LNCAP (cell line): ENCODE data around the gene PCDHA3.

Experiments
- TF ChIP-seq, protein P1 (sequence below): fragments of 450-650 bp; IDR thresholded peaks from 2 replicates; pipeline ENCODE4 v1.5.1; 2017; ENCODE audit warnings: mild to moderate bottlenecking

Gene PCDHA3

DNA sequence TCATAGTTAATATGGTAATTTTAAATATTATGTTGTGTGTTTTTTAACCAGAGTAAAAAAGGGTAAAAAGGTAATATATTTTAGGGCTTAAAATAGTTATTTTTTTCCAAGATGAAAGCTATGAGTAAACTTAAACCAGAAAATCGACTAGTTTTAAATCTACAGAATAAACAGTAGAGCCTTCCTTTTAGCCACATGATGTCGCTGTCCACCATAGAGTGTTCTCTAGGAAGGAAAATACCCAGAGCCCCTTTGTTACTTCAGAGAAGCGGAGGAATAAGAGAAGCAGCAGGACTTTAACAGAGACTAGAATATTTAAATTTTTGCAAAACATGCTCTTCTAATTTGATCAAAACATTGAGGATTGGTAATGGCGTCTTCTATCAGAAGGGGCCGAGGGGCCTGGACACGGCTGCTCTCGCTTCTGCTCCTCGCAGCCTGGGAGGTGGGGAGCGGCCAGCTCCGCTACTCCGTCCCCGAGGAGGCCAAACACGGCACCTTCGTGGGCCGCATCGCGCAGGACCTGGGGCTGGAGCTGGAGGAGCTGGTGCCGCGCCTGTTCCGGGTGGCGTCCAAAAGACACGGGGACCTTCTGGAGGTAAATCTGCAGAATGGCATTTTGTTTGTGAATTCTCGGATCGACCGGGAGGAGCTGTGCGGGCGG lies 6.1 kb upstream of the PCDHA3 start, which contains the start of gene PCDHA2:
Gene PCDHA2, plus strand, starts transcription at position 258 of the 664 bp plus-strand sequence.
- TF ChIP-seq, protein P1, sequence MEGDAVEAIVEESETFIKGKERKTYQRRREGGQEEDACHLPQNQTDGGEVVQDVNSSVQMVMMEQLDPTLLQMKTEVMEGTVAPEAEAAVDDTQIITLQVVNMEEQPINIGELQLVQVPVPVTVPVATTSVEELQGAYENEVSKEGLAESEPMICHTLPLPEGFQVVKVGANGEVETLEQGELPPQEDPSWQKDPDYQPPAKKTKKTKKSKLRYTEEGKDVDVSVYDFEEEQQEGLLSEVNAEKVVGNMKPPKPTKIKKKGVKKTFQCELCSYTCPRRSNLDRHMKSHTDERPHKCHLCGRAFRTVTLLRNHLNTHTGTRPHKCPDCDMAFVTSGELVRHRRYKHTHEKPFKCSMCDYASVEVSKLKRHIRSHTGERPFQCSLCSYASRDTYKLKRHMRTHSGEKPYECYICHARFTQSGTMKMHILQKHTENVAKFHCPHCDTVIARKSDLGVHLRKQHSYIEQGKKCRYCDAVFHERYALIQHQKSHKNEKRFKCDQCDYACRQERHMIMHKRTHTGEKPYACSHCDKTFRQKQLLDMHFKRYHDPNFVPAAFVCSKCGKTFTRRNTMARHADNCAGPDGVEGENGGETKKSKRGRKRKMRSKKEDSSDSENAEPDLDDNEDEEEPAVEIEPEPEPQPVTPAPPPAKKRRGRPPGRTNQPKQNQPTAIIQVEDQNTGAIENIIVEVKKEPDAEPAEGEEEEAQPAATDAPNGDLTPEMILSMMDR: no peak; the same call in 1 of the 2 replicates

DNA sequence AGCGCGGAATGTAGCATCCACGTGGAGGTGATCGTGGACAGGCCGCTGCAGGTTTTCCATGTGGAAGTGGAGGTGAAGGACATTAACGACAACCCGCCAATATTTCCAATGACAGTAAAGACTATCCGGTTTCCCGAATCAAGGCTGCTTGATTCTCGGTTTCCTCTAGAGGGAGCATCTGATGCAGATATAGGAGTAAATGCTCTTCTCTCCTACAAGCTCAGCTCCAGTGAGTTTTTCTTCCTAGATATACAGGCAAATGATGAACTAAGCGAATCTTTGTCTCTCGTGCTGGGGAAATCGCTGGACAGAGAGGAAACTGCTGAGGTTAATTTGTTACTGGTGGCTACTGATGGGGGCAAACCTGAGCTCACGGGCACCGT lies 5.6 kb upstream of the PCDHA3 start:
- TF ChIP-seq, protein P1: peak; percentile 36; the same call in 1 of the 2 replicates

DNA sequence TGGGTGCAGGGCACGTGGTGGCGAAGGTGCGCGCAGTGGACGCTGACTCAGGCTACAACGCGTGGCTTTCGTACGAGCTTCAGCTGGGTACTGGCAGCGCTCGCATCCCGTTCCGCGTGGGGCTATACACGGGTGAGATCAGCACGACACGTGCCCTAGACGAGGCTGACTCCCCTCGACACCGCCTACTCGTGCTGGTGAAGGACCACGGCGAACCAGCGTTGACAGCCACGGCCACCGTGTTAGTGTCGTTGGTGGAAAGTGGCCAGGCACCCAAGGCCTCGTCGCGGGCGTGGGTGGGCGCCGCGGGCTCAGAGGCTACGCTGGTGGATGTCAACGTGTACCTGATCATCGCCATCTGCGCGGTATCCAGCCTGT lies 4.2 kb upstream of the PCDHA3 start:
- TF ChIP-seq, protein P1: no peak

GRCh38 chr5:140801494-140801841 lies 611 bp downstream of the PCDHA3 start:
- TF ChIP-seq, protein P1: peak; percentile 44

GRCh38 chr5:140802781-140803271 lies 2.0 kb downstream of the PCDHA3 start:
- TF ChIP-seq, protein P1: no peak

DNA sequence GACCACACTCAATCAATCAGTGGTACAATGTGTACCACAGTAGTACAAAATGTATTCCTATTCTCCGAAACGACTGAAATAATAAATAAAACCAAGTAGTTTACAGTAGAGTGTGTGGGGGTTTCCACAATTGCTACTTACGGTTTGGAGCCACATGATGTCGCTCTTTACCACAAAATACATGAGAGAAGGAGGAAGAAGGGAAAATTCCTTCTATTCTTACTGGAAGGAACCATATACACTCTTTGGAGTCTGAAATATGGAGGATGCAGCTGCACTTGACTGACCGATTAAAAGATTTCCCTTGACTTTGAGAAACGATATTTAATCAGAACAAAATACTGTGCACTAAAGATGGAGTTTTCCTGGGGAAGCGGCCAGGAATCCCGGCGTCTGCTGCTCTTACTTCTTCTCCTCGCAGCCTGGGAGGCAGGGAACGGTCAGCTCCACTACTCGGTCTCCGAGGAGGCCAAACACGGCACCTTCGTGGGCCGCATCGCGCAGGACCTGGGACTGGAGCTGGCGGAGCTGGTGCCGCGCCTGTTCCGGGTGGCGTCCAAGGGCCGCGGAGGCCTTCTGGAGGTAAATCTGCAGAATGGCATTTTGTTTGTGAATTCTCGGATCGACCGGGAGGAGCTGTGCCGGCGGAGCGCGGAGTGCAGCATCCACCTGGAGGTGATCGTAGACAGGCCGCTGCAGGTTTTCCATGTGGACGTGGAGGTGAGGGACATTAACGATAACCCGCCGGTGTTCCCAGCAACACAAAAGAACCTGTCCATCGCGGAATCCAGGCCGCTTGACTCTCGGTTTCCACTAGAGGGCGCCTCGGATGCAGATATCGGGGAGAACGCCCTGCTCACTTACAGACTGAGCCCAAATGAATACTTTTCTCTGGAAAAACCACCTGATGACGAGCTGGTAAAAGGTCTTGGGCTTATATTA lies 6.2 kb downstream of the PCDHA3 start, which contains the start of gene PCDHA4:
Gene PCDHA4, plus strand, starts transcription at position 235 of the 942 bp plus-strand sequence.
- TF ChIP-seq, protein P1: peak; percentile 72

GRCh38 chr5:140808889-140809291 lies 8.0 kb downstream of the PCDHA3 start:
- TF ChIP-seq, protein P1: no peak
